HCT116 (cell line): ENCODE data around the gene FES. TPM values are rescaled to one million over a fixed set of nuclear protein-coding genes. Genes with fewer than 3 reads are reported as not detected.

Experiments
- ATAC-seq: fragments of 200-7000 bp; cut with Tn5 transposase; 2 replicates; pipeline ENCODE4 v1.9.1; 2020; ENCODE audit warnings: mild to moderate bottlenecking, moderate library complexity
- BruUV-seq: library from RNA; stranded (reverse); fragments of 400-500 nt; replicated peaks from 2 replicates; lab custom pipeline; 2021; lab: Mats Ljungman, UMichigan
- CTCF ChIA-PET: fragments of 300-600 bp; sonication (Branson Sonifier 250); formaldehyde crosslinking; loops from one replicate; lab custom pipeline; 2021; ENCODE audit warnings: antibody characterized with exemption; lab: Charles Lee
- POLR2A ChIA-PET: fragments of 300-600, 350-600 bp; sonication (Branson Sonifier 250); formaldehyde crosslinking; loops from one replicate; lab custom pipeline; 2021; ENCODE audit warnings: antibody characterized with exemption; lab: Charles Lee
- RAD21 ChIA-PET, 2 experiments: fragments of 300-600 bp; sonication (Branson Sonifier 250); formaldehyde crosslinking; loops; one replicate each; lab custom pipeline; 2023; ENCODE audit warnings: low total read pairs in 2 of 2; ENCODE audit not compliant: uncharacterized antibody in 2 of 2, unreplicated experiment in 2 of 2, low non-redundant PET in 1 of 2; lab: Charles Lee
- DNase-seq: peaks from one replicate; pipeline ENCODE4 v3.0.0-alpha.2; 2010; ENCODE audit warnings: low read depth, low spot score
- H2AFZ ChIP-seq: fragments of 200-600 bp; shearing (Covaris generic), sonication (generic); 2 replicates; pipeline ENCODE4 v1.6.1; 2017; ENCODE audit warnings: low read depth, mixed run types, mixed read lengths, antibody characterized with exemption, low read length; ENCODE audit not compliant: poor library complexity, severe bottlenecking
- H3K27ac ChIP-seq: 2 replicates; pipeline ENCODE4 v1.5.1; 2012; ENCODE audit warnings: low read depth, low read length
- H3K27me3 ChIP-seq: fragments of 200-600 bp; sonication (generic); 2 replicates; pipeline ENCODE4 v1.6.1; 2016; ENCODE audit warnings: mixed run types, low read length, mixed read lengths; ENCODE audit not compliant: insufficient read depth
- H3K36me3 ChIP-seq, 2 experiments: fragments of 200-500 bp in 1 of 2; fragments of 200-600 bp in 1 of 2; sonication (Bioruptor generic) in 1 of 2; sonication (generic) in 1 of 2; 2 replicates each; pipeline versions ENCODE4 v1.5.1 to v1.6.1; 2014 to 2016; ENCODE audit warnings: low read length in 2 of 2, inconsistent platforms in 1 of 2, mixed read lengths in 1 of 2, mixed run types in 1 of 2; ENCODE audit not compliant: insufficient read depth in 2 of 2, control insufficient read depth in 1 of 2
- H3K4me1 ChIP-seq, 2 experiments: fragments of 200-600 bp in 1 of 2; sonication (generic) in 1 of 2; 2 replicates each; pipeline versions ENCODE4 v1.5.1 to v1.6.1; 2012 to 2017; ENCODE audit warnings: low read length in 2 of 2, inconsistent platforms in 1 of 2, mild to moderate bottlenecking in 1 of 2, mixed read lengths in 1 of 2, mixed run types in 1 of 2, moderate library complexity in 1 of 2; ENCODE audit not compliant: insufficient read depth in 2 of 2, control insufficient read depth in 1 of 2
- H3K4me2 ChIP-seq: fragments of 200-600 bp; sonication (generic); 2 replicates; pipeline ENCODE4 v1.6.1; 2017; ENCODE audit warnings: mixed run types, low read length, mixed read lengths
- H3K4me3 ChIP-seq, 2 experiments: fragments of 200-600 bp in 1 of 2; sonication (generic) in 1 of 2; replicated peaks in 1 of 2; 2 replicates each; pipeline ENCODE4 v1.5.1; 2011 to 2016; ENCODE audit warnings: low read length in 2 of 2, control low read depth in 1 of 2, low read depth in 1 of 2, mild to moderate bottlenecking in 1 of 2, mixed read lengths in 1 of 2, mixed run types in 1 of 2
- H3K79me2 ChIP-seq: fragments of 200-600 bp; sonication (generic); 2 replicates; pipeline ENCODE4 v1.6.1; 2017; ENCODE audit warnings: mild to moderate bottlenecking, mixed run types, low read length, moderate library complexity, mixed read lengths; ENCODE audit not compliant: insufficient read depth
- H3K9ac ChIP-seq: fragments of 200-600 bp; sonication (generic); 2 replicates; pipeline ENCODE4 v1.6.1; 2016; ENCODE audit warnings: low read length, mixed read lengths
- H3K9me2 ChIP-seq: fragments of 200-600 bp; sonication (generic), shearing (Covaris generic); 2 replicates; pipeline ENCODE4 v1.6.1; 2017; ENCODE audit warnings: mixed run types, mild to moderate bottlenecking, moderate library complexity; ENCODE audit not compliant: insufficient read depth
- H3K9me3 ChIP-seq, 2 experiments: fragments of 200-500 bp in 1 of 2; fragments of 200-600 bp in 1 of 2; sonication (Bioruptor generic) in 1 of 2; sonication (generic) in 1 of 2; 2 replicates each; pipeline ENCODE4 v1.6.1; 2014 to 2017; ENCODE audit warnings: low read length in 2 of 2, mixed read lengths in 2 of 2, inconsistent platforms in 1 of 2, low read depth in 1 of 2, mild to moderate bottlenecking in 1 of 2, mixed run types in 1 of 2, moderate library complexity in 1 of 2; ENCODE audit not compliant: control insufficient read depth in 1 of 2, insufficient read depth in 1 of 2
- H4K20me1 ChIP-seq: fragments of 200-600 bp; sonication (generic), shearing (Covaris generic); 2 replicates; pipeline ENCODE4 v1.6.1; 2017; ENCODE audit warnings: mixed run types, mild to moderate bottlenecking, moderate library complexity; ENCODE audit not compliant: insufficient read depth
- EGR1 ChIP-seq: IDR thresholded peaks from 2 replicates; pipeline ENCODE4 v1.6.1; 2012; ENCODE audit warnings: low read depth
- ELF1 ChIP-seq: IDR thresholded peaks from 2 replicates; pipeline ENCODE4 v1.6.1; 2012; ENCODE audit warnings: low read depth, borderline replicate concordance
- EZH2 ChIP-seq: fragments of 200-600 bp; sonication (generic); IDR thresholded peaks from 2 replicates; pipeline ENCODE4 v1.6.1; 2017; ENCODE audit warnings: antibody characterized with exemption, mixed run types
- EZH2phosphoT487 ChIP-seq: fragments of 200-600 bp; IDR thresholded peaks from 2 replicates; pipeline ENCODE4 v1.6.1; 2018; ENCODE audit warnings: antibody characterized with exemption, borderline replicate concordance
- FOSL1 ChIP-seq: IDR thresholded peaks from 2 replicates; pipeline ENCODE4 v1.6.1; 2012; ENCODE audit warnings: low read depth
- JUND ChIP-seq: IDR thresholded peaks from 2 replicates; pipeline ENCODE4 v1.6.1; 2012
- MAX ChIP-seq: IDR thresholded peaks from 2 replicates; pipeline ENCODE4 v1.6.1; 2012
- POLR2A ChIP-seq: IDR thresholded peaks from 2 replicates; pipeline ENCODE4 v1.7.0; 2011; ENCODE audit warnings: borderline replicate concordance; ENCODE audit not compliant: insufficient read depth, insufficient read length; ENCODE audit errors: extremely low read depth
- POLR2AphosphoS5 ChIP-seq: IDR thresholded peaks from 2 replicates; pipeline ENCODE4 v1.6.1; 2011; ENCODE audit warnings: mild to moderate bottlenecking, low read depth, low read length, moderate library complexity
- RAD21 ChIP-seq: IDR thresholded peaks from 2 replicates; pipeline ENCODE4 v1.6.1; 2012; ENCODE audit warnings: low read depth, mild to moderate bottlenecking
- REST ChIP-seq: IDR thresholded peaks from 2 replicates; pipeline ENCODE4 v1.6.1; 2012; ENCODE audit warnings: low read depth
- SRF ChIP-seq: IDR thresholded peaks from 2 replicates; pipeline ENCODE4 v1.6.1; 2012; ENCODE audit warnings: low read depth
- TCF7L2 ChIP-seq: IDR thresholded peaks from 2 replicates; pipeline ENCODE4 v1.7.0; 2011; ENCODE audit warnings: borderline replicate concordance, inconsistent platforms; ENCODE audit not compliant: insufficient read depth, insufficient read length; ENCODE audit errors: extremely low read depth
- ZFX ChIP-seq: fragments of 450-650 bp; IDR thresholded peaks from 2 replicates; pipeline ENCODE4 v1.6.1; 2017
- ZNF274 ChIP-seq: fragments of 200-500 bp; sonication (Bioruptor generic); IDR thresholded peaks from 2 replicates; pipeline ENCODE4 v1.6.1; 2014; ENCODE audit warnings: mild to moderate bottlenecking, low read depth, low read length, inconsistent platforms
- intact Hi-C: fragments of 100-400 bp; cut with micrococcal nuclease; formaldehyde crosslinking; loops from 2 replicates; pipeline ENCODE4 v1.10.0; 2022
- total RNA-seq: library from RNA; stranded (reverse); gene quantifications from one replicate; pipeline ENCODE4 v1.2.1, GENCODE V29; 2021; ENCODE audit not compliant: unreplicated experiment

FES gene
- total RNA-seq, 1 experiment from 2014 or later: 5.3 TPM

GRCh38 chr15:90911302-90911623, 27.0 kb downstream of the FES start:
- intact Hi-C loops: no loop called here
- POLR2A ChIA-PET: no interaction called here
- TF ChIP-seq JUND (no peak), POLR2A (no peak), POLR2AphosphoS5 (no peak), FOSL1 (no peak), ZFX (no peak), TCF7L2 (no peak), ELF1 (no peak), SRF (no peak), REST (no peak), ZNF274 (no peak), MAX (no peak), RAD21 (no peak), EZH2phosphoT487 (no peak), EZH2 (no peak), EGR1 (no peak)
- TF ChIP-seq, all 23 proteins: peak for 0
- DNase-seq (no peak), ATAC-seq (no peak)
- Histone ChIP-seq H3K9ac (no peak overlapping the region), H3K4me1 (no peaks in the 10 kb centered on the region), H3K9me3 (no peaks in the 10 kb centered on the region), H3K27ac (no peak overlapping the region), H3K36me3 (peaks cover 0 to 9% of the 10 kb centered on the region in 2 experiments; a peak in 3 of 4 replicates), H3K4me3 (no peak overlapping the region), H3K4me2 (no peak overlapping the region), H3K27me3 (no peaks in the 10 kb centered on the region), H2AFZ (no peak overlapping the region), H3K9me2 (no peaks in the 10 kb centered on the region), H3K79me2 (no peaks in the 10 kb centered on the region), H4K20me1 (no peaks in the 10 kb centered on the region)
- no TSS peak for BruUV-seq
- RAD21 ChIA-PET: no interaction called here
- CTCF ChIA-PET: interaction anchor here (1.1 kb wide), 1 partner anchor 23 kb away, joined by 3 read pairs; no protein-coding TSS in a partner anchor
